Adrenal gland (tissue), 12 donors: ENCODE data around the gene CPA5. TPM values are rescaled to one million over a fixed set of nuclear protein-coding genes. Genes with fewer than 3 reads are reported as not detected.
A peak's percentile ranks its signal among the peaks of the same experiment; 100 is the strongest.

Experiments used
- DNase-seq, 7 donors: peaks; one replicate each; pipeline ENCODE4 v3.0.0-alpha.2; 2019 to 2020
- H3K27ac ChIP-seq, 5 donors: fragments of 200-600 bp; sonication (generic) in 4 of 5; 1 replicate in 3 of 5; 2 replicates in 2 of 5; pipeline versions ENCODE4 v1.5.1 to v1.8.0; 2016 to 2020; ENCODE audit warnings: mild to moderate bottlenecking in 1 of 5
- H3K27me3 ChIP-seq: fragments of 200-600 bp; 2 replicates; pipeline ENCODE4 v1.8.0; 2021
- H3K36me3 ChIP-seq, 2 donors: fragments of 200-600 bp; replicated peaks in 1 of 2; 1 replicate in 1 of 2; 2 replicates in 1 of 2; pipeline versions ENCODE4 v1.5.1 to v1.8.0; 2018 to 2022
- H3K4me1 ChIP-seq, 2 donors: fragments of 200-600 bp; replicated peaks in 1 of 2; 1 replicate in 1 of 2; 2 replicates in 1 of 2; pipeline versions ENCODE4 v1.5.1 to v1.8.0; 2018 to 2021
- H3K4me3 ChIP-seq, 4 donors: fragments of 200-600 bp; sonication (generic) in 3 of 4; one replicate each; pipeline ENCODE4 v1.5.1; 2016 to 2018
- H3K9me3 ChIP-seq, 3 donors: fragments of 200-600 bp; sonication (generic) in 1 of 3; replicated peaks in 1 of 3; 1 replicate in 2 of 3; 2 replicates in 1 of 3; pipeline versions ENCODE4 v1.5.1 to v1.8.0; 2016 to 2021
- CTCF ChIP-seq, 6 experiments: fragments of 450-650 bp in 4 of 6; fragments of 200-600 bp in 2 of 6; sonication (generic) in 1 of 6; IDR thresholded peaks; 1 replicate in 5 of 6; 2 replicates in 1 of 6; pipeline versions ENCODE4 v1.5.1 to v1.8.0; 2016 to 2021; ENCODE audit warnings: antibody characterized with exemption in 6 of 6, mild to moderate bottlenecking in 2 of 6, moderate library complexity in 1 of 6
- POLR2A ChIP-seq, 2 donors: fragments of 450-650 bp; IDR thresholded peaks; one replicate each; pipeline ENCODE4 v1.6.1; 2017; ENCODE audit warnings: antibody characterized with exemption in 2 of 2, mild to moderate bottlenecking in 2 of 2, moderate library complexity in 1 of 2
- WGBS, 4 donors: extraction: QIAGEN DNeasy Blood & Tissue Kit in 2 of 4; methylation state at CpG; one replicate each; pipeline versions ENCODE4 v1.1.5 to v1.1.7; 2013 to 2017; 5-methylcytosine and 5-hydroxymethylcytosine counted together
- intact Hi-C, 2 donors: fragments of 100-400 bp; cut with DNase I; formaldehyde crosslinking; loops; one replicate each; pipeline versions ENCODE4 v1.14.1 to v1.15.0; 2022 to 2023
- polyA plus RNA-seq, 3 donors: library from polyadenylated mRNA; stranded (reverse); fragments of 200-250 nt in 2 of 3; fragments of 350-450 nt in 1 of 3; fragmentation: Illumina TruSeq in 1 of 3; extraction: RNeasy Lipid Tissue Mini Kit (QIAGEN cat#74804) in 1 of 3; gene quantifications; one replicate each; pipeline ENCODE4 v1.2.3, GENCODE V29; 2013 to 2014
- total RNA-seq, 9 donors: library from RNA; depleted of rRNA in 4 of 9; stranded (reverse); fragments of >200 nt in 4 of 9; fragments of 120-200 nt in 1 of 9; fragmentation: NEBNext Ultra II Directional in 1 of 9; extraction: Animal tissue kit (Norgen Biotek cat#: 25700) in 1 of 9; gene quantifications; one replicate each; pipeline versions ENCODE4 v1.1.0 to v1.2.4, GENCODE V29; 2013 to 2023
- donor health status: healthy with polysubstance abuse.
- donor health status: Bipolar disorder and iron deficiency.
- donor health status: DM: yes; HTN: yes; CAD: no.
- donor health status: DM: no; HTN: no; CAD: no.
- donor health status: DM: no; HTN: no; CAD: no.
- donor health status: DM: yes; HTN: yes; CAD: no.

CPA5 gene
- total and polyA plus RNA-seq, 12 donors, result 0.24 to 0.65 (median 0.29) TPM; not detected in 8

DNA sequence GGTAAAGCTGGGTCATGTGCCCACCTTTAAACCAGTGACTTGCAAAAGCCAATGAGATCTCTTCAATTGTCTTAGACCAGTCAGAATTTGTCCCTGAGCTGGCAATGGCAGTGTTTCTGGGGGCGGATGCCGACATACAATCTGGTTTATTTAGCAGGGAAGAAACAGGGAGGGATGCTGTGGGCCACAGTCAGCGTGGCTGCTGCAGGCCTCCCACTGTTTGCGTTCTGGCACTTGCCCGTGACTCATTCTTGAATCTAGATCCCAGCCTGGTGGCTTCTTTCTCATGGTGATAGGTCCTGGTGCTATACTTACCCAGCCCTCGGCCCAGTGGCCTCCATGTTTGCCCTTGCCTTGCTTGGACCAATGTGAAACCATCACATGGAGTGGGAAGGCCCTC is 32.6 kb downstream of the CPA5 start:
- Histone ChIP-seq H3K4me1 (peaks cover 10 to 22% of the 10 kb centered on the region in 2 donors), H3K4me3 (no peak overlapping the region), H3K27ac (no peak overlapping the region), H3K9me3 (no peaks in the 10 kb centered on the region), H3K27me3 (no peaks in the 10 kb centered on the region), H3K36me3 (no peaks in the 10 kb centered on the region)
- intact Hi-C loops, result no loop called here
- peak in 1 of 7 donors; percentile 6 for DNase-seq
- 90 to 97% (median 95%) methylated on average over 3 to 6 of the region's 6 CpGs for WGBS, 4 donors
- TF ChIP-seq POLR2A (IDR thresholded peaks at IDR 0.05), result no peak
- no peak for TF ChIP-seq CTCF (IDR thresholded peaks at IDR 0.05)

DNA sequence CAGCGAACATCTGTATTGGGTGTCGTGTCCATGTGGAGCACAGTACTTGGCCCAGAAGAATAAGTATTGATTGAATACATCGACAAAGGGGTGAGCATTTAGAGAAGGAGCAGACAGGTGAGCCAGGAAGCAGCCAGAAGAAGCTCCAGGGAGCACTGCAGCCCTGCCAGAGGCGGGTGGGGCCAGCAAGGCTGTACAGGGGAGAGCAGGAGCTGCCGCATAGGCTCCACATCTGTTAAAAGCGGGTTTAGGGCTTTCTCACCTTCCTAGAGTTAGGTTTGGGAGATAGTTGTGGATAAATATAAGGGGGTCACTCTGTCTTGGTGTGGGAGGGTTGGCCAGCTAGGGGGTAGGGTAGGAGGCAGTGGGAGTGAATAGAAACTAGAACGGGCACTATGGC is 34.4 kb downstream of the CPA5 start:
- no peak overlapping the region for H3K27ac ChIP-seq
- 87 to 95% (median 91%) methylated on average over 7 of the region's 7 CpGs for WGBS, 4 donors
- intact Hi-C loops, result no loop called here

DNA sequence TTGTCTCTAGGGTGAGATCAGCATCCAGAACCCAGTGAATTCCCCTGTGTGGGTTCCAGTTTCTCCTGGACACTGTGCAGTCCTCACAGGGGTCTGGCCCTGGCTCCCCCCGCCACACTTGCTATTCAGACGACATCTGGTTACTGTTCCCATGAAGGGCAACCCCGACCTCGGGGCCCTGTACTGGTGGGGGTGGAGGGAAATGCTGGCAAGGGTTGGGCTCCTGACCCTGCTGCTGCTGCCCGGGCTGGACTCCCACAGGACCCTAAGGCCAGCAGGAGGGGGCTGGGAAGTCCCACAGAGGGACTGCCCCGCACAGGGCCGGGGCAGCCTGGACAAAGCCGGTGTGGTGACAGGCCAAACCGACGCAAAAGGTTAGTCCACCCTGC is 34.9 kb downstream of the CPA5 start:
- DNase-seq, result peak in 2 of 7 donors; percentile 5 to 6
- no peaks in the 10 kb centered on the region for H3K36me3 ChIP-seq
- H3K4me3 ChIP-seq, result no peak overlapping the region
- WGBS, 4 donors, result 69 to 93% (median 84%) methylated on average over 5 to 10 of the region's 10 CpGs
- H3K4me1 ChIP-seq, result peaks cover 0 to under 1% of the 10 kb centered on the region in 2 donors
- no peaks in the 10 kb centered on the region for H3K9me3 ChIP-seq
- TF ChIP-seq POLR2A (IDR thresholded peaks at IDR 0.05) (no peak), CTCF (IDR thresholded peaks at IDR 0.05) (no peak)
- H3K27me3 ChIP-seq, result no peaks in the 10 kb centered on the region
- H3K27ac ChIP-seq, result peak overlapping the region in 1 of 5 donors; percentile 20
- intact Hi-C loops, result no loop called here

More for the DNA sequence above, 34.4 kb downstream of the CPA5 start:
- Histone ChIP-seq H3K4me1 (peaks cover 0 to 6% of the 10 kb centered on the region in 2 donors), H3K9me3 (no peaks in the 10 kb centered on the region), H3K27me3 (no peaks in the 10 kb centered on the region), H3K36me3 (no peaks in the 10 kb centered on the region), H3K4me3 (no peak overlapping the region)
- no peak for DNase-seq
- TF ChIP-seq POLR2A (IDR thresholded peaks at IDR 0.05), result no peak

DNA sequence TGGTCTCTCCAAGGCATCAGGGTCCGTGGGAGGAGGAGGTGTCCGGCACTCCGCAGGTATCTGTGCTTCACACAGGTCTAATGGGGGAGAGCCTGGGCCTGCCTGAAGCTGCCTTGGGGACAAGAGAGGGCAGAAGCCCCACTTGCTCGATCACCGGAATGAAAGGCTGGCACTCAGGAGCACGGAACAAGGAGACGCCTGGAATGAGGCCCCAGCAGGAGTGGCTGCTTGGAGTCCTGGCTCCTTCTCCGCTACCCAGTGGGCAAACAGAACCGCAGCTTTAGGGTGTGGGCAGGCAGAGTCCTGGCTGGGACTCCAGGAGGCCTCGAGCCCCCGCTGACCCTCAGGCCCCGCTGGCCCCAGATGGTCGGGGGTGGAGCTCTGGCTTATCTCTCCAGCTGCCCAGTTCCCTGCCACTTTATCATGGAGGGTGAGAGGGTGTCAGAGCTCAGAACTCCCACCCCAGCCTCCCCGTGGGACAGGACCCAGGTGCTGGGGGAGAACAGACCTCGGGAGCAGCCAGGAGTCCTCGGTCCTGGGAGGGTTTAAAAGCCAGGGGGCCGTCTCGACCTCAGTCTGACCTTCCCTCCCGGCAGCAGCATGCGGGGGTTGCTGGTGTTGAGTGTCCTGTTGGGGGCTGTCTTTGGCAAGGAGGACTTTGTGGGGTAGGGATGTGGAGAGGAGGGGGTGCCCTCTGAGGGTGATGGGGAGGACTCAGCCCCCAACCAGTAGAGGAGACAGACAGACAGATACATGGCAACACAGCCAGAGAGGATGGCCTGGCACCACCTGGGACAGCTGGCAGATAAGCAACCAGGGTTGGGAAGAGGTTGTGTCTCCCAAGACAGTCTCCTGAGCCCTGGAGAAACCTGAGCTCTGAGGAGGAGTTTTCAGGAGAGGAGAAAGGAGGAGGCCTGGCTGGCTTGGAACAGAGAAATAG is 35.6 kb downstream of the CPA5 start, which contains the start of gene CPA1:
Gene CPA1, plus strand, starts transcription at position 574 of the 940 bp plus-strand sequence. Its CDS starts 27 bp downstream, at position 601.
- no peaks in the 10 kb centered on the region for H3K4me1 ChIP-seq
- H3K9me3 ChIP-seq, result no peaks in the 10 kb centered on the region
- no peaks in the 10 kb centered on the region for H3K36me3 ChIP-seq
- no peaks in the 10 kb centered on the region for H3K27me3 ChIP-seq
- TF ChIP-seq CTCF (IDR thresholded peaks at IDR 0.05) (no peak), POLR2A (IDR thresholded peaks at IDR 0.05) (no peak)
- peak in 2 of 7 donors; percentile 8 to 45 for DNase-seq
- WGBS, 4 donors, result 64 to 89% (median 73%) methylated on average over 5 to 20 of the region's 20 CpGs
- peak within 1 kb of the TSS in 1 of 5 donors; percentile 67 for H3K27ac ChIP-seq
- intact Hi-C loops, result loop anchor here in 1 of 2 donors (10.0 kb wide), 1 partner anchor 105 kb away; no protein-coding TSS in a partner anchor
- no peak within 1 kb of the TSS for H3K4me3 ChIP-seq
